Gastroesophageal sphincter (tissue), 4 donors: ENCODE results near the gene FXYD7. TPM values are rescaled to one million over a fixed set of nuclear protein-coding genes. Genes with fewer than 3 reads are reported as not detected.
"Not testable (repeated sequence)": the region's sequence is repeated elsewhere in the genome, so short reads cannot be mapped to it uniquely, and the experiment has no call there.

Experiments
- ATAC-seq: fragments of 150-250 bp; one replicate; pipeline ENCODE4 v1.9.1; 2016; ENCODE audit warnings: mild to moderate bottlenecking, moderate library complexity
- H3K27ac ChIP-seq, 4 donors: fragments of 200-600 bp; sonication (generic) in 3 of 4; 1 replicate in 3 of 4; 2 replicates in 1 of 4; pipeline ENCODE4 v1.5.1; 2016 to 2019
- H3K27me3 ChIP-seq: fragments of 200-600 bp; sonication (generic); one replicate; pipeline ENCODE4 v1.5.1; 2019
- H3K36me3 ChIP-seq, 2 donors: fragments of 200-600 bp; sonication (generic); one replicate each; pipeline ENCODE4 v1.5.1; 2019; ENCODE audit warnings: control low read depth in 1 of 2
- H3K4me1 ChIP-seq, 3 donors: fragments of 200-600 bp; sonication (generic); 1 replicate in 2 of 3; 2 replicates in 1 of 3; pipeline ENCODE4 v1.5.1; 2016 to 2019; ENCODE audit warnings: control low read depth in 2 of 3
- H3K4me3 ChIP-seq, 2 donors: fragments of 200-600 bp; sonication (generic); one replicate each; pipeline ENCODE4 v1.5.1; 2019; ENCODE audit warnings: mild to moderate bottlenecking in 1 of 2, moderate library complexity in 1 of 2
- H3K9me3 ChIP-seq, 3 donors: fragments of 200-600 bp; sonication (generic); one replicate each; pipeline ENCODE4 v1.5.1; 2017 to 2019; ENCODE audit warnings: control low read depth in 2 of 3
- EP300 ChIP-seq: sonication (generic); formaldehyde crosslinking; IDR thresholded peaks from one replicate; pipeline ENCODE4 v1.6.1; 2017; ENCODE audit warnings: antibody characterized with exemption, mild to moderate bottlenecking
- POLR2A ChIP-seq, 2 donors: fragments of 450-650 bp; IDR thresholded peaks; one replicate each; pipeline ENCODE4 v1.6.1; 2017; ENCODE audit warnings: antibody characterized with exemption in 2 of 2, mild to moderate bottlenecking in 2 of 2, moderate library complexity in 1 of 2
- POLR2AphosphoS5 ChIP-seq: sonication (generic); formaldehyde crosslinking; IDR thresholded peaks from one replicate; pipeline ENCODE4 v1.6.1; 2017; ENCODE audit warnings: antibody characterized with exemption
- WGBS, 2 donors: methylation state at CpG; one replicate each; pipeline ENCODE4 v1.1.5; 2018; ENCODE audit warnings: low coverage in 1 of 2; 5-methylcytosine and 5-hydroxymethylcytosine counted together
- total RNA-seq, 4 donors: library from RNA; depleted of rRNA; stranded (reverse); fragments of >200 nt; gene quantifications; one replicate each; pipeline ENCODE4 v1.1.0, GENCODE V29; 2016
- TF ChIP-seq, protein P1 (sequence below), 4 experiments: fragments of 200-600 bp in 2 of 4; fragments of 450-650 bp in 2 of 4; sonication (generic) in 1 of 4; IDR thresholded peaks; one replicate each; pipeline ENCODE4 v1.5.1; 2017 to 2019; ENCODE audit warnings: antibody characterized with exemption in 4 of 4, mild to moderate bottlenecking in 2 of 4, moderate library complexity in 2 of 4

The FXYD7 gene
- total RNA-seq, 4 donors from 2014 or later: not detected

DNA sequence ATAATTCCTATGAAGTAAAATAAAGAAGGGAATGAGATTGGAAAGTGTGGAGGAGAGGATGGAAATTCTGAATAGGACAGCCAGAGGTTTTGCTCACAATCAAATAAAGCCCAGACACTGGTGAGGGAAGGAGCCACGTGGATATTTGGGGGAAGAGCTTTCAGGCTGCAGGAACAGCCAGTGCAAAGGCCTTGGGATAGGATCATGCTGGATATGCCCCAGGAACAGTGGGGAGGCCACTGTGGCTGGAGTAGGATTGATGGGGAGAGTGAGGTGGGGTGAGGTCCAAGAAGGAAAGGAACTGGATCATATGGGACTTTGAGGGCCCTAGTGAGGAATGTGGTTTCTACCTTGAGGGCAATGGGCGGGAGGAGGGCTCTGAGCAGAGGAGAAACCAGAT lies 7.4 kb downstream of the FXYD7 start:
- peaks cover 0 to 30% (median 8%) of the 10 kb centered on the region in 3 donors for H3K4me1 ChIP-seq
- no peak overlapping the region for H3K4me3 ChIP-seq
- TF ChIP-seq, protein P1, sequence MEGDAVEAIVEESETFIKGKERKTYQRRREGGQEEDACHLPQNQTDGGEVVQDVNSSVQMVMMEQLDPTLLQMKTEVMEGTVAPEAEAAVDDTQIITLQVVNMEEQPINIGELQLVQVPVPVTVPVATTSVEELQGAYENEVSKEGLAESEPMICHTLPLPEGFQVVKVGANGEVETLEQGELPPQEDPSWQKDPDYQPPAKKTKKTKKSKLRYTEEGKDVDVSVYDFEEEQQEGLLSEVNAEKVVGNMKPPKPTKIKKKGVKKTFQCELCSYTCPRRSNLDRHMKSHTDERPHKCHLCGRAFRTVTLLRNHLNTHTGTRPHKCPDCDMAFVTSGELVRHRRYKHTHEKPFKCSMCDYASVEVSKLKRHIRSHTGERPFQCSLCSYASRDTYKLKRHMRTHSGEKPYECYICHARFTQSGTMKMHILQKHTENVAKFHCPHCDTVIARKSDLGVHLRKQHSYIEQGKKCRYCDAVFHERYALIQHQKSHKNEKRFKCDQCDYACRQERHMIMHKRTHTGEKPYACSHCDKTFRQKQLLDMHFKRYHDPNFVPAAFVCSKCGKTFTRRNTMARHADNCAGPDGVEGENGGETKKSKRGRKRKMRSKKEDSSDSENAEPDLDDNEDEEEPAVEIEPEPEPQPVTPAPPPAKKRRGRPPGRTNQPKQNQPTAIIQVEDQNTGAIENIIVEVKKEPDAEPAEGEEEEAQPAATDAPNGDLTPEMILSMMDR (IDR thresholded peaks at IDR 0.05): no peak
- TF ChIP-seq EP300 (no peak), POLR2AphosphoS5 (no peak), POLR2A (IDR thresholded peaks at IDR 0.05) (no peak)
- WGBS, 2 donors: 33 to 61% methylated on average over 1 to 2 of the region's 2 CpGs
- H3K9me3 ChIP-seq: no peaks in the 10 kb centered on the region
- H3K27ac ChIP-seq: no peak overlapping the region
- no peaks in the 10 kb centered on the region for H3K36me3 ChIP-seq
- peaks cover 57% of the 10 kb centered on the region for H3K27me3 ChIP-seq
- no peak for ATAC-seq

DNA sequence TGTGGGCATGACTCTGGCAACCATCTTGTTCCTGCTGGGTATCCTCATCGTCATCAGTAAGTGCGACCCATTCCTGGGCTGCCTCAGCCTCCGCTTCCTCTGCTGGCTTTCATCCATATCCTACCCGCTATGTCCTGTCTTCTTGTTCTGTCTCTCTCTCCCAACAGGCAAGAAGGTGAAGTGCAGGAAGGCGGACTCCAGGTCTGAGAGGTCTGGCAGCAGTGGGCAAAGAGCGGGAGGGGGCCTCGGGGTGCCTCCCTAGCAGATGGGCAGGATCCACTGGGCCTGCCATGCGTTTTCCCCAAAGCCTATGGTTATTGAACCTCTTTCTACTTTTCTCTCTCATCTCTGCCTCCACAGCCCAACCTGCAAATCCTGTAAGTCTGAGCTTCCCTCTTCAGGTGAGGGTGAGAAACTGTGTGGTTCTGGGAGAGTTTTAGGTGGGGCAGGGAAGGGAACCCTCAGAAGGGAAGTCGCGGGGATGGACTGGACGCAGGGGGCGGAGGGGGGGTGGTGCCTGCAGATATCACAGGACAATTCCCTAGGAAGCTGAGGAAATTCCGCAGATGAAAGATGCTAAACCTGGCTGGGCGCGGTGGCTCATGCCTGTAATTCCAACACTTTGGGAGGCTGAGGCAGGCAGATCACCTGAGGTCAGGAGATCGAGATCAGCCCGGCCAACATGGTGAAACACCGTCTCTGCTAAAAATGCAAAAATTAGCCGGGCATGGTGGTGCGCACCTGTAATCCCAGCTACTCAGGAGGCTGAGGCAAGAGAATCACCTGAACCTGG lies 8.4 kb downstream of the FXYD7 start:
- no peak for TF ChIP-seq EP300
- TF ChIP-seq, protein P1 (IDR thresholded peaks at IDR 0.05): no peak
- no peak for TF ChIP-seq POLR2A (IDR thresholded peaks at IDR 0.05)
- no peak for TF ChIP-seq POLR2AphosphoS5
- Histone ChIP-seq H3K27me3 (peaks cover 67% of the 10 kb centered on the region), H3K4me3 (no peak overlapping the region), H3K36me3 (no peaks in the 10 kb centered on the region), H3K27ac (no peak overlapping the region), H3K9me3 (no peaks in the 10 kb centered on the region), H3K4me1 (peaks cover 0 to 39% (median 8%) of the 10 kb centered on the region in 3 donors)
- no peak for ATAC-seq
- WGBS, 2 donors: 85 to 91% methylated on average over 5 to 6 of the region's 20 CpGs

DNA sequence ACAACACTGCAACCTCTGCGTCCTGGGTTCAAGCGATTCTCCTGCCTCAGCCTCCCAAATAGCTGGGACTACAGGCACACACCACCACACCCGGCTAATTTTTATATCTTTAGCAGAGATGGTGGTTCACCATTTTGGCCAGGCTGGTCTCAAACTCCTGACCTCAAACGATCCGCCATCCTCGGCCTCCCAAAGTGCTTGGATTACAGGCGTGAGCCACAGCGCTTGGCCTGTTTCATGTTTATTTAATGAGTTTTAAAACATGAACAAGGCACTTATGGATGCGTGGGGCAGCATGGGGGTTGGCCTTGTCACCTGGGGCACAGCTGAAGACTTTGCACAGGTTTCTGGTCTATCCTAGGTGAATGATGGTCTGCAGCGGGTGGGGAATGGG lies 10.1 kb downstream of the FXYD7 start:
- Histone ChIP-seq H3K27me3 (peaks cover 84% of the 10 kb centered on the region), H3K36me3 (peaks cover 0 to 11% of the 10 kb centered on the region in 2 donors), H3K4me1 (peaks cover 0 to 39% (median 8%) of the 10 kb centered on the region in 3 donors)
- H3K27ac ChIP-seq, ATAC-seq, H3K4me3 ChIP-seq, H3K9me3 ChIP-seq: not testable (repeated sequence)
- 58 to 66% methylated on average over 6 to 10 of the region's 10 CpGs for WGBS, 2 donors

DNA sequence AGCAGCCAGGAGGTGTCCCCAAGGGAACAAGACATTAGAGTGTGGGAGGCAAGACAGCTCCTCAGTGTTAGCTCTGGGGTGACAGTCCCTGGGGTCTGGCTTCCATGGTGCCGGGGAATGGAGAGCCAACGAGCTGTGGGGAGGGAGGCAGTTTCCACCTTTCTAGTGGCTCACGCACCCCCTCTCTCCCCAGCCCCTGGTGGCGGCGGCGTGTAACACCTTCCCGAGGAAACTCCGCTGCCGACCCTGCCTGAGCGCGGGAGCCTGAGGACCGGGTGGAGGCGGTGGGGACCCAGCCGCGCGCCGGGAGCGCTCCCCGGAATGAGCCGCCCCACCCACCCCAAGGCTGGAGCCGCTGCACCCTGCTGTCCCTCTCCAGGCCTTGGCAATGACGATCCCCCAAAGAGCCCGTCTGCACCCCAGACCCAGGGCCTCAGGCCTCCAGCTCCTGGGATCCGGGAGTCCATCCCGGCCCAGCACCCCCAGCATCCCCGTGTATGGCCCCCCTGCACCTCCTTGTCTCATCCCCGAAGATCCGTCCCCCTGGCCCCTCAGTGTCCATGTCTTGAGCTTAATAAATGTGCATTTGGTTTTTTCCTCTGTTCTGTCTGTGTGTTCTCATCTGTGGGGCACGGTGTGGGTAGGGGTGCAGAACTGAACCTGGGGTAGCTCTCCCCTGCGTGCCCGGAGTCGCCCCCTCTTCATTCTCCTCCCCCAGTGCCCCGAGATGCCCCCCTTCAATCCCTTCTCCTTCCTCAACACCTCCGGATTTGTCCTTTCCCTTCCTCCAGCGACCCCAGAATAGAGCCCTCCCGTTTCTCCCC lies 10.9 kb downstream of the FXYD7 start:
- peak overlapping the region; percentile 33 to 62 for H3K4me3 ChIP-seq
- peaks cover 89% of the 10 kb centered on the region for H3K27me3 ChIP-seq
- TF ChIP-seq, protein P1 (IDR thresholded peaks at IDR 0.05): peak in 3 of 4 experiments; percentile 27 to 54 (median 51)
- no peak for TF ChIP-seq EP300
- ATAC-seq: peak; percentile 28
- H3K9me3 ChIP-seq: no peaks in the 10 kb centered on the region
- peaks cover 0 to 39% (median 8%) of the 10 kb centered on the region in 3 donors for H3K4me1 ChIP-seq
- WGBS, 2 donors: 3 to 4% methylated on average over 9 to 15 of the region's 36 CpGs
- peak overlapping the region in 3 of 4 donors; percentile 66 to 82 (median 82) for H3K27ac ChIP-seq
- peaks cover 0 to 19% of the 10 kb centered on the region in 2 donors for H3K36me3 ChIP-seq

GRCh38 chr19:35154525-35155406 lies 11.7 kb downstream of the FXYD7 start, which contains the start of gene FXYD5:
Gene FXYD5 (plus strand): TSS chr19:35154735. CDS start chr19:35155551, 816 bp downstream.
- peak within 1 kb of the TSS in 3 of 4 donors; percentile 66 to 82 (median 82) for H3K27ac ChIP-seq
- peaks cover 0 to 39% (median 8%) of the 10 kb centered on the region in 3 donors for H3K4me1 ChIP-seq
- TF ChIP-seq POLR2A (IDR thresholded peaks at IDR 0.05) (no peak), POLR2AphosphoS5 (no peak), EP300 (no peak)
- TF ChIP-seq, protein P1 (IDR thresholded peaks at IDR 0.05): no peak
- peak; percentile 88 for ATAC-seq
- peak within 1 kb of the TSS; percentile 33 to 62 for H3K4me3 ChIP-seq
- peaks cover 0 to 27% of the 10 kb centered on the region in 2 donors for H3K36me3 ChIP-seq
- no peaks in the 10 kb centered on the region for H3K9me3 ChIP-seq
- WGBS, 2 donors: 0 to 1% methylated on average over 1 to 14 of the region's 49 CpGs
- H3K27me3 ChIP-seq: peaks cover 85% of the 10 kb centered on the region
